GM12878 (cell line): ENCODE results near the gene LPA. TPM values are rescaled to one million over a fixed set of nuclear protein-coding genes. Genes with fewer than 3 reads are reported as not detected.

Experiments used
- ATAC-seq: fragments of 200-7000 bp; cut with Tn5 transposase; 3 replicates; pipeline ENCODE4 v1.9.1; 2020; ENCODE audit warnings: mild to moderate bottlenecking, moderate library complexity
- BruUV-seq: library from RNA; stranded (reverse); fragments of 400-500 nt; replicated peaks from 2 replicates; lab custom pipeline; 2021; lab: Mats Ljungman, UMichigan
- CTCF ChIA-PET: fragments of 300-600 bp; sonication (Branson Sonifier 250); formaldehyde crosslinking; extraction: SDS; loops from one replicate; lab custom pipeline; 2021; ENCODE audit warnings: inconsistent platforms; lab: Yijun Ruan, JAX
- POLR2A ChIA-PET: fragments of 350-600 bp; formaldehyde crosslinking; extraction: SDS; loops from one replicate; lab custom pipeline; 2021; ENCODE audit warnings: inconsistent platforms; lab: Charles Lee
- RAD21 ChIA-PET: fragments of 300-600 bp; sonication (Branson Sonifier 250); formaldehyde crosslinking; loops from one replicate; lab custom pipeline; 2023; ENCODE audit warnings: antibody characterized with exemption; ENCODE audit not compliant: unreplicated experiment; lab: Charles Lee
- SMC1A ChIA-PET: fragments of 300-600 bp; sonication (Branson Sonifier 250); formaldehyde crosslinking; loops from one replicate; lab custom pipeline; 2023; ENCODE audit not compliant: unreplicated experiment, uncharacterized antibody; lab: Charles Lee
- DNase-seq: peaks from one replicate; pipeline ENCODE4 v3.0.0-alpha.2; 2011; ENCODE audit warnings: low read depth, low spot score
- FAIRE-seq: peaks from 3 replicates; lab custom pipeline; 2011; peaks lifted over from hg19 to GRCh38; lab: Jason Lieb, UNC
- H2AFZ ChIP-seq: 2 replicates; pipeline ENCODE4 v1.6.0; 2011; ENCODE audit warnings: low read depth, low read length, control low read depth; ENCODE audit not compliant: control insufficient read depth
- H3K27ac ChIP-seq: 2 replicates; pipeline ENCODE4 v1.5.1; 2011; ENCODE audit warnings: control low read depth; ENCODE audit not compliant: control insufficient read depth, insufficient read depth
- H3K27me3 ChIP-seq, 2 experiments: replicated peaks in 1 of 2; 2 replicates each; pipeline versions ENCODE4 v1.6.0 to v1.6.1; 2011; ENCODE audit warnings: low read length in 1 of 2; ENCODE audit not compliant: control insufficient read depth in 2 of 2, insufficient read depth in 2 of 2
- H3K36me3 ChIP-seq, 2 experiments: 2 replicates each; pipeline ENCODE4 v1.5.1; 2011; ENCODE audit warnings: low read length in 1 of 2; ENCODE audit not compliant: control insufficient read depth in 2 of 2, insufficient read depth in 2 of 2
- H3K4me1 ChIP-seq: 2 replicates; pipeline ENCODE4 v1.6.1; 2011; ENCODE audit warnings: mild to moderate bottlenecking, low read length, moderate library complexity, mixed read lengths; ENCODE audit not compliant: control insufficient read depth, insufficient read depth
- H3K4me2 ChIP-seq: 2 replicates; pipeline ENCODE4 v1.6.0; 2011; ENCODE audit warnings: control low read depth; ENCODE audit not compliant: control insufficient read depth, insufficient read depth
- H3K4me3 ChIP-seq: fragments of 200-600 bp; sonication (generic); 2 replicates; pipeline ENCODE4 v1.5.1; 2016
- H3K79me2 ChIP-seq: 2 replicates; pipeline ENCODE4 v1.6.0; 2011; ENCODE audit warnings: low read length; ENCODE audit not compliant: control insufficient read depth, insufficient read depth
- H3K9ac ChIP-seq: 2 replicates; pipeline ENCODE4 v1.8.0; 2011; ENCODE audit warnings: low read length, control low read depth, mixed read lengths; ENCODE audit not compliant: control insufficient read depth, insufficient read depth
- H3K9me3 ChIP-seq: replicated peaks from 3 replicates; pipeline ENCODE4 v1.5.1; 2011; ENCODE audit warnings: mild to moderate bottlenecking, low read length; ENCODE audit not compliant: control insufficient read depth, insufficient read depth
- H4K20me1 ChIP-seq: 2 replicates; pipeline ENCODE4 v1.6.0; 2011; ENCODE audit not compliant: control insufficient read depth, insufficient read depth
- BACH1 ChIP-seq: fragments of 450-650 bp; IDR thresholded peaks from 2 replicates; pipeline ENCODE4 v1.6.1; 2017; ENCODE audit warnings: mild to moderate bottlenecking, borderline replicate concordance
- CBX3 ChIP-seq: fragments of 200-600 bp; sonication (generic); IDR thresholded peaks from 2 replicates; pipeline ENCODE4 v1.6.1; 2016; ENCODE audit warnings: low read depth, borderline replicate concordance
- CBX5 ChIP-seq: sonication (generic); IDR thresholded peaks from 2 replicates; pipeline ENCODE4 v1.6.1; 2016; ENCODE audit warnings: low read depth, moderate library complexity, mild to moderate bottlenecking, inconsistent platforms
- CHD1 ChIP-seq: IDR thresholded peaks from 2 replicates; pipeline ENCODE4 v1.6.1; 2012; ENCODE audit warnings: low read depth, low read length, improper control_type of control experiment
- CREB1 ChIP-seq: IDR thresholded peaks from 2 replicates; pipeline ENCODE4 v1.6.1; 2012; ENCODE audit warnings: low read depth, mild to moderate bottlenecking, inconsistent platforms
- FOXM1 ChIP-seq: IDR thresholded peaks from 2 replicates; pipeline ENCODE4 v1.6.1; 2012; ENCODE audit warnings: low read depth, mild to moderate bottlenecking, inconsistent platforms, low read length, moderate library complexity
- HDGF ChIP-seq: fragments of 450-650 bp; IDR thresholded peaks from 2 replicates; pipeline ENCODE4 v1.6.1; 2016; ENCODE audit warnings: antibody characterized with exemption
- IKZF1 ChIP-seq: fragments of 450-650 bp; conservative IDR thresholded peaks from 2 replicates; pipeline ENCODE4 v1.6.1; 2017; ENCODE audit warnings: antibody characterized with exemption, mild to moderate bottlenecking
- KDM1A ChIP-seq: fragments of 200-600 bp; sonication (generic); IDR thresholded peaks from 2 replicates; pipeline ENCODE4 v1.6.1; 2016; ENCODE audit warnings: borderline replicate concordance
- KLF5 ChIP-seq: fragments of 450-650 bp; IDR thresholded peaks from 2 replicates; pipeline ENCODE4 v1.6.1; 2014; ENCODE audit warnings: mild to moderate bottlenecking; ENCODE audit not compliant: partially characterized antibody
- MTA2 ChIP-seq: fragments of 450-650 bp; IDR thresholded peaks from 2 replicates; pipeline ENCODE4 v1.6.1; 2016; ENCODE audit warnings: low read depth, mild to moderate bottlenecking, moderate library complexity
- PML ChIP-seq: IDR thresholded peaks from 2 replicates; pipeline ENCODE4 v1.6.1; 2012; ENCODE audit warnings: low read length, inconsistent platforms
- SIX5 ChIP-seq: IDR thresholded peaks from 2 replicates; pipeline ENCODE4 v1.6.1; 2011; ENCODE audit warnings: mild to moderate bottlenecking, low read depth, low read length, moderate library complexity; ENCODE audit not compliant: severe bottlenecking
- SP1 ChIP-seq: IDR thresholded peaks from one replicate; pipeline ENCODE4 v1.6.1; 2011; ENCODE audit warnings: low read depth, low read length
- TCF7 ChIP-seq: IDR thresholded peaks from 2 replicates; pipeline ENCODE4 v1.6.1; 2014; ENCODE audit warnings: antibody characterized with exemption, borderline replicate concordance
- YY1 ChIP-seq: IDR thresholded peaks from 2 replicates; pipeline ENCODE4 v1.6.1; 2011; ENCODE audit warnings: low read depth, mild to moderate bottlenecking, low read length
- ZSCAN29 ChIP-seq: fragments of 450-650 bp; IDR thresholded peaks from 2 replicates; pipeline ENCODE4 v1.6.1; 2017; ENCODE audit warnings: mild to moderate bottlenecking, moderate library complexity
- WGBS: methylation state at CpG from one replicate; pipeline ENCODE4 v1.1.6; 2016; ENCODE audit warnings: low lambda C conversion rate; ENCODE audit not compliant: insufficient replicate concordance, insufficient coverage; ENCODE audit errors: missing lambda C conversion rate; 5-methylcytosine and 5-hydroxymethylcytosine counted together
- in situ Hi-C: fragments of 300-500 bp; cut with MboI; formaldehyde crosslinking; loops from 9 replicates; pipeline ENCODE4 v1.14.3; 2018; ENCODE audit warnings: mixed read lengths
- intact Hi-C: fragments of 100-400 bp; cut with micrococcal nuclease; formaldehyde crosslinking; loops from one replicate; pipeline ENCODE4 v1.14.2; 2022; ENCODE audit not compliant: unreplicated experiment
- polyA plus RNA-seq, 11 experiments: library from polyadenylated mRNA; depleted of rRNA in 4 of 11; unstranded in 6 of 11; stranded (reverse) in 5 of 11; fragments of >200 nt; fragmentation: Nextera tagmentation in 4 of 11; fragmentation: Illumina TruSeq in 1 of 11; extraction: Ambion mirVana in 4 of 11; extraction: Trizol in 1 of 11; gene quantifications; 1 replicate in 1 of 11; 2 replicates in 10 of 11; pipeline versions ENCODE4 v1.2.1 to v1.2.3, GENCODE V29; 2011 to 2016; ENCODE audit warnings: inconsistent platforms in 2 of 11, missing spikeins in 2 of 11, low read depth in 1 of 11
- total RNA-seq, 4 experiments: library from RNA; depleted of rRNA in 3 of 4; stranded (reverse); fragments of >200 nt in 3 of 4; fragmentation: Illumina TruSeq in 1 of 4; extraction: Trizol in 1 of 4; gene quantifications; 2 replicates each; pipeline versions ENCODE4 v1.2.1 to v1.2.3, GENCODE V29; 2013 to 2021
- TF ChIP-seq, protein P1 (sequence below): IDR thresholded peaks from 2 replicates; pipeline ENCODE4 v1.6.1; 2012; ENCODE audit warnings: low read depth, low read length, improper control_type of control experiment
- TF ChIP-seq, protein P2 (sequence below): fragments of 450-650 bp; IDR thresholded peaks from 2 replicates; pipeline ENCODE4 v1.6.1; 2017; ENCODE audit warnings: borderline replicate concordance
- TF ChIP-seq, protein P3 (sequence below): fragments of 450-650 bp; IDR thresholded peaks from 2 replicates; pipeline ENCODE4 v1.6.1; 2014; ENCODE audit warnings: mild to moderate bottlenecking

The LPA gene
- total and polyA plus RNA-seq, 10 of the 15 experiments (the other 5 are each of a cell fraction or from before 2014, with no cell fraction given): 0.03 to 2.8 (median 0.57) TPM

DNA sequence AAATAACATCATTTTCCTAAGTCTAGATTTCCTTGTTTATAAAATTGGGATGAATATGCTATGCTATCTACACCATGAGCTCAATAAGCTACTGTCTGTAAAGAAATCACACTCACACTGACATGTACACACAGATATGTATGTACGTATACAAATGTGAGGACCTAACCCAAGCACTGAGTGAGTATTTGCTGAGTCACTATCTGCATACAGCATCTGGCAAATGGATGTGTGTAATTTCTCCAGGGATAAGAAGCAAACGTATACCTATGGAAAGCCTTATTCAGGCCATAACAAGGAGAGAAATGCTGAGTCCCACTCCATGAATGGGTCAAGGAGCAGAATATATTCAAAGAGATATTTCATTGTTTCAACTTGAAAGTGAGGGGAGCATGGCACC, 153.9 kb downstream of the LPA start (continued):
- TF ChIP-seq CHD1 (no peak), BACH1 (no peak), FOXM1 (no peak), CBX5 (no peak), IKZF1 (no peak), SP1 (no peak), SIX5 (no peak), YY1 (no peak), KDM1A (no peak)
- TF ChIP-seq, protein P1, sequence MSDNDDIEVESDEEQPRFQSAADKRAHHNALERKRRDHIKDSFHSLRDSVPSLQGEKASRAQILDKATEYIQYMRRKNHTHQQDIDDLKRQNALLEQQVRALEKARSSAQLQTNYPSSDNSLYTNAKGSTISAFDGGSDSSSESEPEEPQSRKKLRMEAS: no peak

DNA sequence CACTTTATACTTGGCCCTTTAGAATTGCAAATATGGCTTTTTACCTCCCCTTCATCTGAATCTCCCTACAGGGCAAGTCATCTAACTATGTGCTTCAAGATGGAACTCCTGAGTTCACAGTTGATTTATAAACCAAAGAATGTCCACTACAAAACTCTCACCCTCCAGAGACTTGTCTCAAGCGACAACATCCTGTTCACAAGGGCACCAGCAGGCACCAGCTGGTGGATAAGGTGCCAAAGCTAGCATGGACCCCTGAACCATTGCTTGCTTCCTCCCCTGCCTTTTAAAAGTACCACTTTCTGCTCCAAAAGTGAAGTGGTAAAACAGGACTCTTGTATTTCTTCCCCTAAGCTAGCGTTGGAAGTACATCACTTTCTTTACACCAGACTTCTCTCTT, 154.5 kb downstream of the LPA start:
- DNase-seq (no peak), FAIRE-seq (no peak), ATAC-seq (no peak)
- H3K4me3 ChIP-seq: no peak overlapping the region
- SMC1A ChIA-PET: interaction anchor here (0.5 kb wide), 1 partner anchor 77 kb away, joined by 3 read pairs; no protein-coding TSS in a partner anchor
- H3K79me2 ChIP-seq: no peaks in the 10 kb centered on the region
- intact Hi-C loops (no loop called here), in situ Hi-C loops (no loop called here)
- CTCF ChIA-PET: interaction anchor here (2.5 kb wide), 1 partner anchor 10 kb away, joined by 13 read pairs; no protein-coding TSS in a partner anchor
- no peaks in the 10 kb centered on the region for H3K36me3 ChIP-seq
- RAD21 ChIA-PET: no interaction called here
- no peaks in the 10 kb centered on the region for H4K20me1 ChIP-seq
- H3K4me2 ChIP-seq: no peak overlapping the region
- BruUV-seq: no TSS peak
- no peak overlapping the region for H2AFZ ChIP-seq
- no peaks in the 10 kb centered on the region for H3K9me3 ChIP-seq
- POLR2A ChIA-PET: no interaction called here
- WGBS: 16% methylated on average over 2 of the region's 2 CpGs
- no peak overlapping the region for H3K27ac ChIP-seq
- H3K4me1 ChIP-seq: no peaks in the 10 kb centered on the region
- no peaks in the 10 kb centered on the region; a peak in 1 of 4 replicates for H3K27me3 ChIP-seq
- H3K9ac ChIP-seq: no peak overlapping the region
- TF ChIP-seq HDGF (no peak), PML (no peak), TCF7 (no peak), FOXM1 (no peak), ZSCAN29 (no peak), MTA2 (no peak), CBX3 (no peak), KLF5 (no peak), SIX5 (no peak), CREB1 (no peak)
- TF ChIP-seq, protein P2, sequence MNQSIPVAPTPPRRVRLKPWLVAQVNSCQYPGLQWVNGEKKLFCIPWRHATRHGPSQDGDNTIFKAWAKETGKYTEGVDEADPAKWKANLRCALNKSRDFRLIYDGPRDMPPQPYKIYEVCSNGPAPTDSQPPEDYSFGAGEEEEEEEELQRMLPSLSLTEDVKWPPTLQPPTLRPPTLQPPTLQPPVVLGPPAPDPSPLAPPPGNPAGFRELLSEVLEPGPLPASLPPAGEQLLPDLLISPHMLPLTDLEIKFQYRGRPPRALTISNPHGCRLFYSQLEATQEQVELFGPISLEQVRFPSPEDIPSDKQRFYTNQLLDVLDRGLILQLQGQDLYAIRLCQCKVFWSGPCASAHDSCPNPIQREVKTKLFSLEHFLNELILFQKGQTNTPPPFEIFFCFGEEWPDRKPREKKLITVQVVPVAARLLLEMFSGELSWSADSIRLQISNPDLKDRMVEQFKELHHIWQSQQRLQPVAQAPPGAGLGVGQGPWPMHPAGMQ: no peak
- TF ChIP-seq, protein P3, sequence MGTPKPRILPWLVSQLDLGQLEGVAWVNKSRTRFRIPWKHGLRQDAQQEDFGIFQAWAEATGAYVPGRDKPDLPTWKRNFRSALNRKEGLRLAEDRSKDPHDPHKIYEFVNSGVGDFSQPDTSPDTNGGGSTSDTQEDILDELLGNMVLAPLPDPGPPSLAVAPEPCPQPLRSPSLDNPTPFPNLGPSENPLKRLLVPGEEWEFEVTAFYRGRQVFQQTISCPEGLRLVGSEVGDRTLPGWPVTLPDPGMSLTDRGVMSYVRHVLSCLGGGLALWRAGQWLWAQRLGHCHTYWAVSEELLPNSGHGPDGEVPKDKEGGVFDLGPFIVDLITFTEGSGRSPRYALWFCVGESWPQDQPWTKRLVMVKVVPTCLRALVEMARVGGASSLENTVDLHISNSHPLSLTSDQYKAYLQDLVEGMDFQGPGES: no peak
